ENCODE measurements around the gene SHPK.

Gene SHPK

GRCh38 chr17:3626831-3627768, 8.9 kb downstream of the SHPK start:
- no peak for DNase-seq

- no peak for DNase-seq
Observed at GRCh38 chr17:3622977-3623594, 13.0 kb downstream of the SHPK start.

- DNase-seq = no peak
Observed at GRCh38 chr17:3621146-3621720, 14.8 kb downstream of the SHPK start.

- no peak for DNase-seq
Observed at GRCh38 chr17:3615160-3615870, 20.7 kb downstream of the SHPK start.

GRCh38 chr17:3613124-3613523, 22.9 kb downstream of the SHPK start:
- DNase-seq = no peak

GRCh38 chr17:3610523-3610922, 25.5 kb downstream of the SHPK start:
- no peak for DNase-seq

GRCh38 chr17:3609689-3610088, 26.4 kb downstream of the SHPK start:
- no peak for DNase-seq

- DNase-seq = no peak
Observed at GRCh38 chr17:3603870-3604259, 32.2 kb downstream of the SHPK start.

- no peak for DNase-seq
Observed at GRCh38 chr17:3603119-3603869, 32.8 kb downstream of the SHPK start.

GRCh38 chr17:3602499-3602898, 33.6 kb downstream of the SHPK start:
- peak; percentile 34 for DNase-seq

- DNase-seq = no peak
Observed at GRCh38 chr17:3600529-3601205, 35.4 kb downstream of the SHPK start.

- no peak for DNase-seq
Observed at GRCh38 chr17:3598078-3598477, 38.0 kb downstream of the SHPK start.

GRCh38 chr17:3596804-3597464, 39.1 kb downstream of the SHPK start:
- no peak for DNase-seq

- DNase-seq = no peak
Observed at GRCh38 chr17:3594976-3595375, 41.1 kb downstream of the SHPK start.

GRCh38 chr17:3594051-3594800, 41.8 kb downstream of the SHPK start:
- no peak for DNase-seq

GRCh38 chr17:3593384-3593783, 42.7 kb downstream of the SHPK start:
- DNase-seq = no peak

GRCh38 chr17:3592216-3592860, 43.7 kb downstream of the SHPK start:
- DNase-seq = no peak

- DNase-seq = no peak
Observed at GRCh38 chr17:3590768-3591167, 45.3 kb downstream of the SHPK start.

- no peak for DNase-seq
Observed at GRCh38 chr17:3590231-3590630, 45.8 kb downstream of the SHPK start.

GRCh38 chr17:3589784-3590183, 46.3 kb downstream of the SHPK start:
- no peak for DNase-seq

All from RPMI8226 (cell line).